ENCODE data around the gene SLC12A9.

Gene SLC12A9

GRCh38 chr7:100873599-100874299 lies 21.2 kb downstream of the SLC12A9 start:
- peak overlapping the region; percentile 65 for H3K4me3 ChIP-seq (ENCODE audit: insufficient read depth, low read length, poor library complexity, severe bottlenecking)

GRCh38 chr7:100874300-100874576 lies 21.7 kb downstream of the SLC12A9 start:
- Histone ChIP-seq H3K79me2 (ENCODE audit: insufficient read depth, low read length) (peaks cover 43% of the 10 kb centered on the region), H3K36me3 (ENCODE audit: low read length) (peaks cover 16% of the 10 kb centered on the region), H3K27me3 (ENCODE audit: low read length) (no peaks in the 10 kb centered on the region), H2AFZ (ENCODE audit: low read depth, low read length, severe bottlenecking) (peak overlapping the region; percentile 6), H3K4me2 (ENCODE audit: low read depth, low read length, poor library complexity, severe bottlenecking) (peak overlapping the region; percentile 70), H3K9ac (ENCODE audit: low read length) (peak overlapping the region; percentile 96), H3K4me3 (ENCODE audit: insufficient read depth, low read length, poor library complexity, severe bottlenecking) (peak overlapping the region; percentile 65), H3K27ac (ENCODE audit: low read depth, low read length) (peak overlapping the region; percentile 76), H4K20me1 (ENCODE audit: low read depth, low read length) (peaks cover 17% of the 10 kb centered on the region; the same call in 1 of the 2 replicates), H3K9me3 (ENCODE audit: insufficient read depth, low read length) (no peaks in the 10 kb centered on the region), H3F3A (ENCODE audit: insufficient read depth) (no peaks in the 10 kb centered on the region), H3K9me2 (replicated peaks; ENCODE audit: insufficient read depth, low read length) (no peaks in the 10 kb centered on the region)
- TF ChIP-seq CTCF (IDR thresholded peaks at IDR 0.05; ENCODE audit: insufficient read depth, low read length, poor library complexity, severe bottlenecking): no peak
- TF ChIP-seq EZH2phosphoT487 (conservative IDR thresholded peaks at IDR 0.05; ENCODE audit: low read length): no peak

More at GRCh38 chr7:100873599-100874299, 21.2 kb downstream of the SLC12A9 start:
- H3K4me2 ChIP-seq (ENCODE audit: low read depth, low read length, poor library complexity, severe bottlenecking): peak overlapping the region; percentile 70
- no peaks in the 10 kb centered on the region for H3K9me2 ChIP-seq (replicated peaks; ENCODE audit: insufficient read depth, low read length)
- H2AFZ ChIP-seq (ENCODE audit: low read depth, low read length, severe bottlenecking): no peak overlapping the region
- no peak for TF ChIP-seq CTCF (IDR thresholded peaks at IDR 0.05; ENCODE audit: insufficient read depth, low read length, poor library complexity, severe bottlenecking)
- peaks cover 15% of the 10 kb centered on the region; the same call in 1 of the 2 replicates for H3K36me3 ChIP-seq (ENCODE audit: low read length)
- H3K27me3 ChIP-seq (ENCODE audit: low read length): no peaks in the 10 kb centered on the region
- H4K20me1 ChIP-seq (ENCODE audit: low read depth, low read length): peaks cover 17% of the 10 kb centered on the region; the same call in 1 of the 2 replicates
- peak overlapping the region; percentile 76 for H3K27ac ChIP-seq (ENCODE audit: low read depth, low read length)
- peaks cover 38% of the 10 kb centered on the region for H3K79me2 ChIP-seq (ENCODE audit: insufficient read depth, low read length)
- H3F3A ChIP-seq (ENCODE audit: insufficient read depth): no peaks in the 10 kb centered on the region
- H3K9ac ChIP-seq (ENCODE audit: low read length): peak overlapping the region; percentile 96
- H3K9me3 ChIP-seq (ENCODE audit: insufficient read depth, low read length): no peaks in the 10 kb centered on the region

GRCh38 chr7:100874577-100875355 lies 22.3 kb downstream of the SLC12A9 start, which contains the start of gene SRRT:
TSS of gene SRRT (plus strand) at chr7:100875103. CDS start at chr7:100875591, 488 bp downstream.
- Histone ChIP-seq H3K4me2 (ENCODE audit: low read depth, low read length, poor library complexity, severe bottlenecking) (peak within 1 kb of the TSS; percentile 83), H3K79me2 (ENCODE audit: insufficient read depth, low read length) (peaks cover 48% of the 10 kb centered on the region), H3K27me3 (ENCODE audit: low read length) (no peaks in the 10 kb centered on the region), H3K4me3 (ENCODE audit: insufficient read depth, low read length, poor library complexity, severe bottlenecking) (peak within 1 kb of the TSS; percentile 88), H2AFZ (ENCODE audit: low read depth, low read length, severe bottlenecking) (peak within 1 kb of the TSS; percentile 44), H3K9me3 (ENCODE audit: insufficient read depth, low read length) (no peaks in the 10 kb centered on the region), H3K27ac (ENCODE audit: low read depth, low read length) (peak within 1 kb of the TSS; percentile 79), H4K20me1 (ENCODE audit: low read depth, low read length) (peaks cover 17% of the 10 kb centered on the region; the same call in 1 of the 2 replicates), H3K9me2 (replicated peaks; ENCODE audit: insufficient read depth, low read length) (no peaks in the 10 kb centered on the region), H3F3A (ENCODE audit: insufficient read depth) (no peaks in the 10 kb centered on the region), H3K9ac (ENCODE audit: low read length) (peak within 1 kb of the TSS; percentile 96), H3K36me3 (ENCODE audit: low read length) (peaks cover 18% of the 10 kb centered on the region)
- no peak for TF ChIP-seq EZH2phosphoT487 (conservative IDR thresholded peaks at IDR 0.05; ENCODE audit: low read length)
- no peak for TF ChIP-seq CTCF (IDR thresholded peaks at IDR 0.05; ENCODE audit: insufficient read depth, low read length, poor library complexity, severe bottlenecking)
